Esophagus muscularis mucosa (tissue), 4 donors: ENCODE results near the gene IL22. TPM values are rescaled to one million over a fixed set of nuclear protein-coding genes. Genes with fewer than 3 reads are reported as not detected.
"Not testable (repeated sequence)": the region's sequence is repeated elsewhere in the genome, so short reads cannot be mapped to it uniquely, and the experiment has no call there.

Source experiments
- DNase-seq: peaks from one replicate; pipeline ENCODE4 v3.0.0-alpha.2; 2017; ENCODE audit errors: extremely low spot score
- H3K27ac ChIP-seq, 4 donors: fragments of 200-600 bp; sonication (generic); replicated peaks in 1 of 4; 1 replicate in 3 of 4; 2 replicates in 1 of 4; pipeline ENCODE4 v1.5.1; 2016 to 2019; ENCODE audit warnings: mild to moderate bottlenecking in 1 of 4
- H3K27me3 ChIP-seq, 4 donors: fragments of 200-600 bp; sonication (generic); one replicate each; pipeline versions ENCODE4 v1.5.1 to v1.6.0; 2016 to 2019
- H3K36me3 ChIP-seq, 4 donors: fragments of 200-600 bp; sonication (generic); one replicate each; pipeline ENCODE4 v1.5.1; 2016 to 2019
- H3K4me1 ChIP-seq, 4 donors: fragments of 200-600 bp; sonication (generic); one replicate each; pipeline ENCODE4 v1.5.1; 2016 to 2019
- H3K4me3 ChIP-seq, 4 donors: fragments of 200-600 bp; sonication (generic); 1 replicate in 2 of 4; 2 replicates in 2 of 4; pipeline ENCODE4 v1.5.1; 2016 to 2019; ENCODE audit warnings: mild to moderate bottlenecking in 4 of 4, moderate library complexity in 1 of 4
- H3K9me3 ChIP-seq, 4 donors: fragments of 200-600 bp; sonication (generic); 1 replicate in 3 of 4; 2 replicates in 1 of 4; pipeline ENCODE4 v1.5.1; 2016 to 2019
- CTCF ChIP-seq, 3 experiments: fragments of 200-600 bp in 2 of 3; fragments of 450-650 bp in 1 of 3; sonication (generic) in 2 of 3; IDR thresholded peaks; one replicate each; pipeline ENCODE4 v1.5.1; 2017 to 2019; ENCODE audit warnings: antibody characterized with exemption in 3 of 3, mild to moderate bottlenecking in 2 of 3, moderate library complexity in 1 of 3
- EP300 ChIP-seq: sonication (generic); formaldehyde crosslinking; IDR thresholded peaks from one replicate; pipeline ENCODE4 v1.6.1; 2017; ENCODE audit warnings: antibody characterized with exemption
- POLR2A ChIP-seq: fragments of 450-650 bp; IDR thresholded peaks from one replicate; pipeline ENCODE4 v1.6.1; 2017; ENCODE audit warnings: antibody characterized with exemption, moderate library complexity, mild to moderate bottlenecking, low read depth
- POLR2AphosphoS5 ChIP-seq, 2 donors: sonication (generic); formaldehyde crosslinking; IDR thresholded peaks; one replicate each; pipeline ENCODE4 v1.6.1; 2017; ENCODE audit warnings: antibody characterized with exemption in 2 of 2
- WGBS: methylation state at CpG from one replicate; pipeline ENCODE4 v1.1.5; 2018; 5-methylcytosine and 5-hydroxymethylcytosine counted together
- intact Hi-C: fragments of 100-400 bp; cut with DNase I; formaldehyde crosslinking; loops from one replicate; pipeline ENCODE4 v1.15.1; 2023
- total RNA-seq, 4 donors: library from RNA; depleted of rRNA; stranded (reverse); fragments of >200 nt; gene quantifications; one replicate each; pipeline versions ENCODE4 v1.1.0 to v1.2.1, GENCODE V29; 2016

IL22 gene
- total RNA-seq, 4 donors from 2014 or later = not detected

- TF ChIP-seq POLR2AphosphoS5 (IDR thresholded peaks at IDR 0.05) = no peak
- Histone ChIP-seq H3K4me1 (peaks cover 0 to 22% (median 11%) of the 10 kb centered on the region in 4 donors), H3K27ac (no peak overlapping the region), H3K4me3 (no peak overlapping the region), H3K36me3 (no peaks in the 10 kb centered on the region), H3K9me3 (no peaks in the 10 kb centered on the region), H3K27me3 (peaks cover 0 to 10% (median under 1%) of the 10 kb centered on the region in 4 donors)
- WGBS = 92% methylated on average over 1 of the region's 1 CpG
- no peak for DNase-seq
- intact Hi-C loops = loop anchor here (10.0 kb wide), 1 partner anchor 463 kb away; the partner anchor contains the start of gene NUP107
Measured at GRCh38 chr12:68221497-68221896, 31.9 kb downstream of the IL22 start.

- 83% methylated on average over 2 of the region's 2 CpGs for WGBS
- Histone ChIP-seq H3K4me3 (no peak overlapping the region), H3K9me3 (no peaks in the 10 kb centered on the region), H3K27me3 (peaks cover 0 to 24% (median 0%) of the 10 kb centered on the region in 4 donors), H3K36me3 (no peaks in the 10 kb centered on the region), H3K4me1 (no peaks in the 10 kb centered on the region), H3K27ac (no peak overlapping the region)
- no peak for TF ChIP-seq CTCF (IDR thresholded peaks at IDR 0.05)
- TF ChIP-seq POLR2A = no peak
- no peak for TF ChIP-seq POLR2AphosphoS5 (IDR thresholded peaks at IDR 0.05)
- TF ChIP-seq EP300 = no peak
- DNase-seq = no peak
- intact Hi-C loops = no loop called here
Measured at GRCh38 chr12:68210875-68211274, 42.5 kb downstream of the IL22 start.

GRCh38 chr12:68209048-68209728 lies 44.2 kb downstream of the IL22 start:
- H3K27ac ChIP-seq, H3K36me3 ChIP-seq, intact Hi-C loops, H3K4me3 ChIP-seq, DNase-seq, H3K27me3 ChIP-seq, H3K9me3 ChIP-seq, H3K4me1 ChIP-seq: not testable (repeated sequence)
- whole genome bisulfite sequencing = 63% methylated on average over 12 of the region's 12 CpGs

GRCh38 chr12:68207276-68207675 lies 46.1 kb downstream of the IL22 start:
- no peak for DNase-seq
- H3K36me3 ChIP-seq = no peaks in the 10 kb centered on the region
- no peaks in the 10 kb centered on the region for H3K4me1 ChIP-seq
- H3K4me3 ChIP-seq = no peak overlapping the region
- no peaks in the 10 kb centered on the region for H3K9me3 ChIP-seq
- no peak overlapping the region for H3K27ac ChIP-seq
- intact Hi-C loops = no loop called here
- TF ChIP-seq POLR2AphosphoS5 (IDR thresholded peaks at IDR 0.05) = no peak
- TF ChIP-seq EP300 = no peak
- no peak for TF ChIP-seq CTCF (IDR thresholded peaks at IDR 0.05)
- TF ChIP-seq POLR2A = no peak
- H3K27me3 ChIP-seq = peaks cover 0 to 9% (median 0%) of the 10 kb centered on the region in 4 donors

GRCh38 chr12:68206446-68206845 lies 47.0 kb downstream of the IL22 start:
- no peaks in the 10 kb centered on the region for H3K4me1 ChIP-seq
- H3K9me3 ChIP-seq = no peaks in the 10 kb centered on the region
- H3K27me3 ChIP-seq = peaks cover 0 to 9% (median 0%) of the 10 kb centered on the region in 4 donors
- TF ChIP-seq EP300 = no peak
- TF ChIP-seq CTCF (IDR thresholded peaks at IDR 0.05) = no peak
- TF ChIP-seq POLR2AphosphoS5 (IDR thresholded peaks at IDR 0.05) = no peak
- TF ChIP-seq POLR2A = no peak
- no peak overlapping the region for H3K4me3 ChIP-seq
- DNase-seq = no peak
- H3K36me3 ChIP-seq = no peaks in the 10 kb centered on the region
- 47% methylated on average over 1 of the region's 1 CpG for WGBS
- no peak overlapping the region for H3K27ac ChIP-seq
- intact Hi-C loops = no loop called here

GRCh38 chr12:68203460-68203875 lies 49.9 kb downstream of the IL22 start:
- WGBS = 73% methylated on average over 5 of the region's 5 CpGs
- Histone ChIP-seq H3K9me3 (no peaks in the 10 kb centered on the region), H3K4me3 (no peak overlapping the region), H3K4me1 (no peaks in the 10 kb centered on the region), H3K27me3 (peaks cover 0 to 5% (median 0%) of the 10 kb centered on the region in 4 donors), H3K36me3 (no peaks in the 10 kb centered on the region), H3K27ac (no peak overlapping the region)
- TF ChIP-seq POLR2AphosphoS5 (IDR thresholded peaks at IDR 0.05) = no peak
- TF ChIP-seq POLR2A = no peak
- no peak for TF ChIP-seq CTCF (IDR thresholded peaks at IDR 0.05)
- TF ChIP-seq EP300 = no peak
- intact Hi-C loops = no loop called here
- no peak for DNase-seq
